Measurements from ENCODE around the gene CDKN2C.

CDKN2C gene

DNA sequence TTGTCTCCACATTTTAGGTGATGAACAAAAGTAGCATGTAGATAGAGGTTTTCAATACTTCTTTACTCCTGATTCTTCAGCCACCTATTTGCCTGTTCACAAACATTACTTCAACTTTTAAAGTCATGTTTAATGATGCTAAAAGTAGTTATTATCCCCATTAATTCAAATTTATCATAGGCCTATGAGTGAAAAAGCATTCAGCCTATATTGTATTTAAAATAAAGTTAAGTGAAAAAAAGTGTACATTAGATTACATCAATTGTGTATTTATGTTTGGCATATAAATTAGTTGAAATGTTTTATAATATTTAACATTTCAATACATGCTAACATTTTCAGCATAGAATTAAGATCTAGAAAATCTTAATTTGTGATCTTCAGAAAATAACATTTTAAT is 10.5 kb downstream of the CDKN2C start:
- peak overlapping the region; percentile 71 to 98 for H3K27ac ChIP-seq
- no peak for DNase-seq (ENCODE audit: low spot score)
- TF ChIP-seq, protein P1, sequence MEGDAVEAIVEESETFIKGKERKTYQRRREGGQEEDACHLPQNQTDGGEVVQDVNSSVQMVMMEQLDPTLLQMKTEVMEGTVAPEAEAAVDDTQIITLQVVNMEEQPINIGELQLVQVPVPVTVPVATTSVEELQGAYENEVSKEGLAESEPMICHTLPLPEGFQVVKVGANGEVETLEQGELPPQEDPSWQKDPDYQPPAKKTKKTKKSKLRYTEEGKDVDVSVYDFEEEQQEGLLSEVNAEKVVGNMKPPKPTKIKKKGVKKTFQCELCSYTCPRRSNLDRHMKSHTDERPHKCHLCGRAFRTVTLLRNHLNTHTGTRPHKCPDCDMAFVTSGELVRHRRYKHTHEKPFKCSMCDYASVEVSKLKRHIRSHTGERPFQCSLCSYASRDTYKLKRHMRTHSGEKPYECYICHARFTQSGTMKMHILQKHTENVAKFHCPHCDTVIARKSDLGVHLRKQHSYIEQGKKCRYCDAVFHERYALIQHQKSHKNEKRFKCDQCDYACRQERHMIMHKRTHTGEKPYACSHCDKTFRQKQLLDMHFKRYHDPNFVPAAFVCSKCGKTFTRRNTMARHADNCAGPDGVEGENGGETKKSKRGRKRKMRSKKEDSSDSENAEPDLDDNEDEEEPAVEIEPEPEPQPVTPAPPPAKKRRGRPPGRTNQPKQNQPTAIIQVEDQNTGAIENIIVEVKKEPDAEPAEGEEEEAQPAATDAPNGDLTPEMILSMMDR (IDR thresholded peaks at IDR 0.05): no peak
- H3K4me3 ChIP-seq: peak overlapping the region; percentile 55

DNA sequence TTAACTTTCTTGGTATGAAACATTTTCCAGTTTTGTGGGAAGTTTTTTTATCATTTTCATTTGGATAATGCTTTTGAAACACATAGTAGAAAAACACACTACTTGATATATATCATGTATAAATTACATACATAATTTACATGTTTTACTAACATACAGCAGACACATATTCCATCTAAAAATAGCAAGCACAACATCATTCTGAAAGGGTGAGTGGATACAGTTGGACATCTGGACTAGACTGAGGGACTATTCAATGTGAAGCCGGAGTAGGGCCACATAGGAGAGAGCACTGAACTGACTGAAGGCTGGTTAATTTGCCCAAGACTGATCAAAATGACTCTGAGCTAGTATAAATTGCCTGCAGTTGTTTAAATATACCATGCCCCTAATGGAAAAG is 11.7 kb downstream of the CDKN2C start:
- Histone ChIP-seq H3K27ac (peak overlapping the region; percentile 71 to 98), H3K4me3 (peak overlapping the region; percentile 55)
- TF ChIP-seq, protein P1 (IDR thresholded peaks at IDR 0.05): no peak
- DNase-seq (ENCODE audit: low spot score): no peak

DNA sequence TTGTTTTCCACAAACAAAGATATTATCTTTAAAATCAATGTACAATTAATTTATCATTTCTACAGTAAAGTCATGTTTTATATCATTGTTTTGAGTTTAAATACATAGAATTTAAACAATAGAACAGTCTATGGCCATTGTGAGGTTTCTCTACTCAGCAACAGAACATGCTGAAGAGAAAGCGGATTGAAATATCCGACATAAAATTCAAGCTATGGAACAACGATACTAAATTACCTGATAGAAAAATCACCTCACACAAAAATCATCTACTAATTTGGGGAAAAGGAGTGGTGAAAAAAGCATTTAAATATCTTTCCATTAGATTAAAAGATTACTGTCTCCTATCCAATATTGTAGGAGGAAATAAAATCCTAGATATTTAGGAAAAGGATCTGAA is 12.6 kb downstream of the CDKN2C start:
- TF ChIP-seq, protein P1 (IDR thresholded peaks at IDR 0.05): no peak

DNA sequence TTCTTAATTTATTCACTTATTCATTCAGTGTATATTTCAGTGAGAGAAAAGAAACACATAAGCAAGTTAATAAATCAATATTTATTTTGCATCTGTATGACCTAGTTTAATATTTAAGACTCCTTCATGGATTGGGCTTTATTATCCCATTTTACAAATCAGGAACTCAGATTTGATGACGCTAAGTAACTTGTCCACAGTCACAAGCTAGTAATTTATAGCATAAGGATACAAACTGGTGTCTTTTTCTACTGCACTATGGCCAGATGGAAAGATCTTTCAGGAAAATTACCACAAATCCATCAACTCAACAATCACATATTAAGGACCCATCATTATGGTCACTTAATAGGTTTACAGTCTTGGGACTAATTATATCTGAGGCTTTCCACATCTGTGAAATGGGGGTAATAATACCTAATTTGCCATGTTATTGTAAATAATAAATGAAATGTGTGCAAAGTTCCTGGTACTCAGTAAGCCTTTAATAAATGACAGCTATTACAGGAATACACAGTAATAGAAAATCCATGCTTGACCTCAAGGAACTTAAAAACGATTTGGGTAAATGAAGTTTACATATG is 13.3 kb downstream of the CDKN2C start:
- peak overlapping the region; percentile 46 for H3K4me3 ChIP-seq
- H3K27ac ChIP-seq: peak overlapping the region; percentile 60 to 98
- TF ChIP-seq, protein P1 (IDR thresholded peaks at IDR 0.05): no peak
- DNase-seq (ENCODE audit: low spot score): no peak

More for the DNA sequence above, 12.6 kb downstream of the CDKN2C start:
- Histone ChIP-seq H3K27ac (peak overlapping the region; percentile 28 to 98), H3K4me3 (peak overlapping the region; percentile 55)
- DNase-seq (ENCODE audit: low spot score): no peak

DNA sequence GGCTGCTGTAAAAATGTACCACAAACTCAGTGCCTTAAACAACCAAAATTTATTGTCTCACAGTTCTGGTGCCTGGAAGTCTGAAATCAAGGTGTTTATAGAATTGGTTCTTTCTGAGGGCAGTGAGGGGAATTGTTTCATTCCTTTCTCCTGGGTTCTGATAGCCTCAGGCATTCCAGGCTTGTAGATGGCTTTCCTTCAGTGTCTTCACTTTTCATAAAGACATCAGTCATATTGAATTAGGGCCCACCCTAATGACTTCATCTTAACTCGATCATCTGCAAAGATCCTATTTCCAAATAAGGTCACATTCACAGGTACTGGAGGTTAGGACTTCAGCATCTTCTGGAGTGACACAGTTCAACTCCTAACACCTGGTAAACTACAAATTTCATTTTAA is 15.0 kb downstream of the CDKN2C start:
- TF ChIP-seq, protein P1 (IDR thresholded peaks at IDR 0.05): no peak
- no peak for DNase-seq (ENCODE audit: low spot score)
- Histone ChIP-seq H3K4me3 (peak overlapping the region; percentile 42), H3K27ac (peak overlapping the region; percentile 2 to 68)

DNA sequence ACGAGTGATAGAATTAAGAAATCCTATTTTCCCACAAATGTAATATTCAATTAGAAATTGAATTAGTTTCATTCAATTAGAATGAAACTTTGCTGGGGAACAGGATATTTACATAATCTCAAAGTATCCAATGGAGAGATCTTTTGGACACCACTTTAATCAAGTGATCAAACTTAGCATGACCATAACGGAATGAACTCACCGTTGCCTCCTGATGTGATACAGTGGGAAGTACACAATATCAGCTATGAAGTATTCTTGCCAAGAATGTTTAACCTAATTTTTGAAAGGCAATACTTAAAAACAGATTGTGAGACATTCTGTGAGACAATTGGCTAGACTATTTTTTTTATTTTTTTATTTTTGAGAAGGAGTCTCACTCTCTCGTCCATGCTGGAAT is 16.6 kb downstream of the CDKN2C start:
- no peak for DNase-seq (ENCODE audit: low spot score)
- H3K4me3 ChIP-seq: no peak overlapping the region
- no peak overlapping the region for H3K27ac ChIP-seq
- TF ChIP-seq, protein P1 (IDR thresholded peaks at IDR 0.05): no peak

DNA sequence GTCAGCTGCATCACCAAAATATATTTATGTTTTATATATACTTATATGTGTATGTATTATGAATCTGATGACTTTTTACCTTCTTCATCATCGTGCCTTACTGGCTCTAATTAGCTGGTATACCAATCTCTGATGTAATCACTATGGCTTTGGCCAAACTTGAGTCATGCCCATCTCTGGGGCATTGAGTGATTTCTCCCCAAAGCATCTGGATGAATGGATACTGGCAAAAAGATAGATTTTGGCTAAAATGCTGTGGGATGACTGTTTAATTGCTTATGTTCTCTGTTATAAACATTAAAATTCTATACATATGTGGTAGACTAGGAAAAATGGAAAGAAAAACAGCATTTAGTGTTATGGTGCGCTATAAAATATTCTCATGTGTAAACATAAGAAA is 19.6 kb downstream of the CDKN2C start:
- no peak for DNase-seq (ENCODE audit: low spot score)
- no peak overlapping the region for H3K4me3 ChIP-seq
- TF ChIP-seq, protein P1 (IDR thresholded peaks at IDR 0.05): no peak
- no peak overlapping the region for H3K27ac ChIP-seq

All from coronary artery (tissue), 2 donors.